ENCODE data around the gene PLPPR4. TPM values are rescaled to one million over a fixed set of nuclear protein-coding genes. Genes with fewer than 3 reads are reported as not detected.

Gene PLPPR4
- total RNA-seq, 2 experiments from 2014 or later = not detected

- Mint-ChIP-seq H3K36me3 (ENCODE audit: low read depth) (no peaks in the 10 kb centered on the region), H3K9me3 (no peaks in the 10 kb centered on the region), H3K4me3 (no peak overlapping the region), H3K27me3 (no peaks in the 10 kb centered on the region), H3K27ac (no peak overlapping the region), H3K4me1 (no peaks in the 10 kb centered on the region)
- POLR2A ChIA-PET = no interaction called here
- DNase-seq = no peak
- CTCF ChIA-PET = no interaction called here
Measured at GRCh38 chr1:99332561-99332960, 68.3 kb downstream of the PLPPR4 start.

- no peak for DNase-seq
- no peak overlapping the region for H3K27ac Mint-ChIP-seq
- no peak overlapping the region for H3K4me3 Mint-ChIP-seq
- CTCF ChIA-PET = no interaction called here
- H3K36me3 Mint-ChIP-seq (ENCODE audit: low read depth) = no peaks in the 10 kb centered on the region
- H3K9me3 Mint-ChIP-seq = no peaks in the 10 kb centered on the region
- H3K4me1 Mint-ChIP-seq = no peaks in the 10 kb centered on the region
- POLR2A ChIA-PET = no interaction called here
- H3K27me3 Mint-ChIP-seq = no peaks in the 10 kb centered on the region
Measured at GRCh38 chr1:99334991-99335390, 70.7 kb downstream of the PLPPR4 start.

- H3K4me3 Mint-ChIP-seq = no peak overlapping the region
- no peaks in the 10 kb centered on the region for H3K9me3 Mint-ChIP-seq
- no peaks in the 10 kb centered on the region for H3K27me3 Mint-ChIP-seq
- no peaks in the 10 kb centered on the region for H3K4me1 Mint-ChIP-seq
- no peak for DNase-seq
- H3K36me3 Mint-ChIP-seq (ENCODE audit: low read depth) = no peaks in the 10 kb centered on the region
- no peak overlapping the region for H3K27ac Mint-ChIP-seq
- ChIA-PET CTCF (no interaction called here), POLR2A (no interaction called here)
Measured at GRCh38 chr1:99347041-99347684, 82.9 kb downstream of the PLPPR4 start.

- ChIA-PET CTCF (interaction anchor here (0.6 kb wide), 1 partner anchor 13 kb away, joined by 3 read pairs; no protein-coding TSS in a partner anchor), POLR2A (no interaction called here)
- H3K4me3 Mint-ChIP-seq = no peak overlapping the region
- no peak overlapping the region for H3K27ac Mint-ChIP-seq
- H3K36me3 Mint-ChIP-seq (ENCODE audit: low read depth) = no peaks in the 10 kb centered on the region
- H3K4me1 Mint-ChIP-seq = no peaks in the 10 kb centered on the region
- no peaks in the 10 kb centered on the region for H3K9me3 Mint-ChIP-seq
- DNase-seq = no peak
- H3K27me3 Mint-ChIP-seq = no peaks in the 10 kb centered on the region
Measured at GRCh38 chr1:99348397-99349132, 84.3 kb downstream of the PLPPR4 start.

- ChIA-PET POLR2A (no interaction called here), CTCF (no interaction called here)
- Mint-ChIP-seq H3K27me3 (no peaks in the 10 kb centered on the region), H3K36me3 (ENCODE audit: low read depth) (no peaks in the 10 kb centered on the region), H3K27ac (no peak overlapping the region), H3K9me3 (no peaks in the 10 kb centered on the region), H3K4me1 (no peaks in the 10 kb centered on the region), H3K4me3 (no peak overlapping the region)
- DNase-seq = no peak
Measured at GRCh38 chr1:99352821-99353220, 88.5 kb downstream of the PLPPR4 start.

GRCh38 chr1:99358770-99359169 is 94.5 kb downstream of the PLPPR4 start:
- POLR2A ChIA-PET = no interaction called here
- Mint-ChIP-seq H3K9me3 (no peaks in the 10 kb centered on the region), H3K36me3 (ENCODE audit: low read depth) (no peaks in the 10 kb centered on the region), H3K4me3 (no peak overlapping the region), H3K27me3 (no peaks in the 10 kb centered on the region), H3K27ac (no peak overlapping the region), H3K4me1 (no peaks in the 10 kb centered on the region)
- CTCF ChIA-PET = no interaction called here
- no peak for DNase-seq

All from activated CD4-positive, alpha-beta memory T cell treated with anti-CD3 and anti-CD28 coated beads, Interleukin-2, amount 10 ng/mL, durations not matched to agents 7 days and 5 days (primary cell).